T-helper 2 cell treated with Interferon-gamma antibody and Interleukin-4, amounts not matched to agents 5 μg/mL and 100 μg/mL, for 36 hours (primary cell): ENCODE results near the gene ITIH1.

Experiments used
- DNase-seq: peaks from one replicate; pipeline ENCODE4 v3.0.0; 2021; ENCODE audit warnings: low spot score
- H3K27ac Mint-ChIP-seq: one replicate; pipeline ENCODE4 v1.8.0; 2021; ENCODE audit warnings: mild to moderate bottlenecking, mixed read lengths
- H3K27me3 Mint-ChIP-seq: one replicate; pipeline ENCODE4 v1.8.0; 2021; ENCODE audit warnings: low read depth, mixed read lengths
- H3K36me3 Mint-ChIP-seq: one replicate; pipeline ENCODE4 v1.8.0; 2021; ENCODE audit warnings: low read depth, mixed read lengths
- H3K4me1 Mint-ChIP-seq: one replicate; pipeline ENCODE4 v1.8.0; 2021; ENCODE audit warnings: low read depth, mixed read lengths
- H3K4me3 Mint-ChIP-seq: one replicate; pipeline ENCODE4 v1.8.0; 2022; ENCODE audit warnings: mild to moderate bottlenecking, moderate library complexity, mixed read lengths
- H3K9me3 Mint-ChIP-seq: one replicate; pipeline ENCODE4 v1.8.0; 2021; ENCODE audit warnings: mixed read lengths

ITIH1 gene

GRCh38 chr3:52839892-52840545 is 62.6 kb downstream of the ITIH1 start:
- DNase-seq: no peak
- Mint-ChIP-seq H3K9me3 (no peaks in the 10 kb centered on the region), H3K27me3 (no peaks in the 10 kb centered on the region), H3K4me1 (peaks cover 17% of the 10 kb centered on the region), H3K36me3 (peaks cover 2% of the 10 kb centered on the region), H3K4me3 (no peak overlapping the region), H3K27ac (no peak overlapping the region)

- Mint-ChIP-seq H3K27ac (no peak overlapping the region), H3K4me3 (no peak overlapping the region), H3K27me3 (no peaks in the 10 kb centered on the region), H3K9me3 (no peaks in the 10 kb centered on the region), H3K36me3 (peaks cover 2% of the 10 kb centered on the region), H3K4me1 (peaks cover 18% of the 10 kb centered on the region)
- DNase-seq: no peak
Measured at GRCh38 chr3:52841211-52841980, 64.0 kb downstream of the ITIH1 start.
